Measurements from ENCODE around the gene PGBD1.
A peak's percentile ranks its signal among the peaks of the same experiment; 100 is the strongest.

Gene PGBD1

GRCh38 chr6:28335040-28335563 is 53.7 kb downstream of the PGBD1 start:
- DNase-seq (ENCODE audit: low read depth) = no peak

GRCh38 chr6:28335564-28336283 is 54.4 kb downstream of the PGBD1 start, which contains the start of gene ZSCAN31:
Gene ZSCAN31, minus strand, starts transcription at chr6:28336148. Its CDS starts 6,465 bp downstream, at chr6:28329683.
- peak; percentile 99 for DNase-seq (ENCODE audit: low read depth)

GRCh38 chr6:28336284-28337120 is 55.1 kb downstream of the PGBD1 start:
- DNase-seq (ENCODE audit: low read depth) = peak; percentile 36

GRCh38 chr6:28337121-28337520 is 55.7 kb downstream of the PGBD1 start:
- DNase-seq (ENCODE audit: low read depth) = no peak

- DNase-seq (ENCODE audit: low read depth) = no peak
Observed at GRCh38 chr6:28340310-28341095, 59.1 kb downstream of the PGBD1 start.

- DNase-seq (ENCODE audit: low read depth) = no peak
Observed at GRCh38 chr6:28343898-28344677, 62.7 kb downstream of the PGBD1 start.

GRCh38 chr6:28345201-28345600 is 63.8 kb downstream of the PGBD1 start:
- no peak for DNase-seq (ENCODE audit: low read depth)

- no peak for DNase-seq (ENCODE audit: low read depth)
Observed at GRCh38 chr6:28347119-28347518, 65.7 kb downstream of the PGBD1 start.

- DNase-seq (ENCODE audit: low read depth) = no peak
Observed at GRCh38 chr6:28349344-28349891, 68.0 kb downstream of the PGBD1 start.

GRCh38 chr6:28349892-28350737 is 68.7 kb downstream of the PGBD1 start, which contains the start of gene ZKSCAN3:
Gene ZKSCAN3, plus strand, starts transcription at chr6:28349947. Its CDS starts 9,640 bp downstream, at chr6:28359587.
- DNase-seq (ENCODE audit: low read depth) = peak; percentile 75

GRCh38 chr6:28351087-28351486 is 69.7 kb downstream of the PGBD1 start:
- no peak for DNase-seq (ENCODE audit: low read depth)

GRCh38 chr6:28351493-28351925 is 70.1 kb downstream of the PGBD1 start:
- DNase-seq (ENCODE audit: low read depth) = no peak
